BLaER1 (cell line): ENCODE data around the gene RBM11.
A peak's percentile ranks its signal among the peaks of the same experiment; 100 is the strongest.
"Not testable (repeated sequence)": the region's sequence is repeated elsewhere in the genome, so short reads cannot be mapped to it uniquely, and the experiment has no call there.

Experiments
- H3K27ac ChIP-seq: shearing (Covaris generic); formaldehyde crosslinking; 2 replicates; pipeline ENCODE4 v1.8.1; 2022
- H3K27me3 ChIP-seq: shearing (Covaris generic); formaldehyde crosslinking; 2 replicates; pipeline ENCODE4 v1.8.1; 2022
- H3K36me3 ChIP-seq: shearing (Covaris generic); formaldehyde crosslinking; 2 replicates; pipeline ENCODE4 v1.8.1; 2022
- H3K4me1 ChIP-seq: shearing (Covaris generic); formaldehyde crosslinking; 2 replicates; pipeline ENCODE4 v1.8.1; 2022
- H3K4me2 ChIP-seq: shearing (Covaris generic); formaldehyde crosslinking; 2 replicates; pipeline ENCODE4 v1.8.1; 2022
- H3K4me3 ChIP-seq: shearing (Covaris generic); formaldehyde crosslinking; 2 replicates; pipeline ENCODE4 v1.8.1; 2022
- H3K9ac ChIP-seq: shearing (Covaris generic); formaldehyde crosslinking; 2 replicates; pipeline ENCODE4 v1.8.1; 2022
- H3K9me3 ChIP-seq: shearing (Covaris generic); formaldehyde crosslinking; 2 replicates; pipeline ENCODE4 v1.8.1; 2022
- H4K20me1 ChIP-seq: shearing (Covaris generic); formaldehyde crosslinking; 2 replicates; pipeline ENCODE4 v1.8.1; 2022
- Cebpa-rat ChIP-seq: shearing (Covaris generic); IDR thresholded peaks from 2 replicates; pipeline ENCODE4 v1.8.1; 2022

The RBM11 gene, protein sequence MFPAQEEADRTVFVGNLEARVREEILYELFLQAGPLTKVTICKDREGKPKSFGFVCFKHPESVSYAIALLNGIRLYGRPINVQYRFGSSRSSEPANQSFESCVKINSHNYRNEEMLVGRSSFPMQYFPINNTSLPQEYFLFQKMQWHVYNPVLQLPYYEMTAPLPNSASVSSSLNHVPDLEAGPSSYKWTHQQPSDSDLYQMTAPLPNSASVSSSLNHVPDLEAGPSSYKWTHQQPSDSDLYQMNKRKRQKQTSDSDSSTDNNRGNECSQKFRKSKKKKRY

GRCh38 chr21:14215971-14216641 is at the start of gene RBM11:
Gene RBM11, plus strand, starts transcription at chr21:14216157. Its CDS starts 30 bp downstream, at chr21:14216187.
- Histone ChIP-seq H3K9me3 (peaks cover 8% of the 10 kb centered on the region; the same call in 1 of the 2 replicates), H3K27ac (no peak within 1 kb of the TSS), H3K4me3 (peak within 1 kb of the TSS; percentile 74), H3K4me2 (peak within 1 kb of the TSS; percentile 71), H4K20me1 (no peaks in the 10 kb centered on the region), H3K36me3 (no peaks in the 10 kb centered on the region), H3K27me3 (no peaks in the 10 kb centered on the region), H3K4me1 (no peaks in the 10 kb centered on the region), H3K9ac (0 out of 2 replicates have a peak within 1 kb of the TSS, but pooled peaks have one; percentile 45)
- no peak for TF ChIP-seq Cebpa-rat

DNA sequence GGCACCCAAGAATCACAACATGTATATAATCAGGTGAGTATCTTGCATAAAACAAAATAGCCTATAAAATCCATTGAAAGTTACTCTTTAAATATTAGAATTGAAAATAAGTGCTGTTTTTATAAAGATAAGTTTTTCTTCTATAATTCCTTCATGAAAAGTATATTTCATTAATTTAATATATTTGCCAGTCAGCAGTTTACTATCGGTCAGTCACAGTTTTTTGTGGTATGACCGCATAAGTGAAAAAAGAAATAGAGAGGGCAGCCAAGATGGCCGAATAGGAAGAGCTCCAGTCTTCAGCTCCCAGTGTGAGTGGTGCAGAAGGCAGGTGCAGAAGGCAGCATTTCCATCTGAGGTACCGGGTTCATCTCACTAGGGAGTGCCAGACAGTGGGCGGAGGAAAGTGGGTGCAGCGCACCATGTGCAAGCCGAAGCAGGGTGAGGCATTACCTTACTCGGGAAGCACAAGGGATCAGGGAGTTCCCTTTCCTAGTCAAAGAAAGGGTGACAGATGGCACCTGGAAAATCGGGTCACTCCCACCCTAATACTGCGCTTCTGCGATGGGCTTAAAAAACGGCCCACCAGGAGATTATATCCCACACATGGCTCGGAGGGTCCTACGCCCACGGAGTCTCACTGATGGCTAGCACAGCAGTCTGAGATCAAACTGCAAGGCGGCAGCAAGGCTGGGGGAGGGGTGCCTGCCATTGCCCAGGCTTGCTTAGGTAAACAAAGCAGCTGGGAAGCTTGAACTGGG is 49.3 kb upstream of the RBM11 start:
- not testable (repeated sequence) for H3K9me3 ChIP-seq, H4K20me1 ChIP-seq, H3K27ac ChIP-seq, H3K4me2 ChIP-seq, H3K36me3 ChIP-seq, H3K4me1 ChIP-seq, H3K9ac ChIP-seq, H3K27me3 ChIP-seq, H3K4me3 ChIP-seq

GRCh38 chr21:14206222-14206621 is 9.7 kb upstream of the RBM11 start:
- Histone ChIP-seq H3K36me3 (no peaks in the 10 kb centered on the region), H3K27ac (no peak overlapping the region), H3K4me1 (no peaks in the 10 kb centered on the region), H3K4me3 (no peak overlapping the region), H4K20me1 (no peaks in the 10 kb centered on the region), H3K9ac (no peak overlapping the region), H3K27me3 (no peaks in the 10 kb centered on the region), H3K9me3 (no peaks in the 10 kb centered on the region), H3K4me2 (no peak overlapping the region)
- no peak for TF ChIP-seq Cebpa-rat

- H3K9me3 ChIP-seq, result peaks cover under 1% of the 10 kb centered on the region; the same call in 1 of the 2 replicates
- TF ChIP-seq Cebpa-rat, result no peak
Observed at GRCh38 chr21:14210738-14211137, 5.2 kb upstream of the RBM11 start, which contains the start of gene LIPI. Gene LIPI, minus strand, starts transcription at chr21:14210955. Its CDS starts 110 bp downstream, at chr21:14210845.

DNA sequence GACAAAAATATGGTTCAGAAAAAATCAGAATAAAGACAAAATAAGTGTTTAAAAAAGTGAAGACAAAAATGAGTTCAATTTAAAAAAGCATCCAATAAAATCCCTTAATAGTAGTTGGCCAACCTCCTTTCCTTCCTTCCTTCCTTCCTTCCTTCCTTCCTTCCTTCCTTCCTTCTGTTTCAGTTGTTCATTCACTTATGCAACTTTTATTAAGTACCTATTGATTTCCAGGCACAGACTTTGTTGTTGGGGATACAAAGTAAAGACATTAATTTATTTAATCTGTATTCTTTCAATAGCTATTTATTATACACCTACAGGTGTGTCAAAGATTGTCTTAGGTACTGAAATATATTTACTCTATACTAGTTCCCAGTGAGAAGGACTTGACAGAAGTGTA is 2.8 kb upstream of the RBM11 start:
- no peaks in the 10 kb centered on the region for H3K4me1 ChIP-seq
- H3K36me3 ChIP-seq, result no peaks in the 10 kb centered on the region
- no peak overlapping the region for H3K9ac ChIP-seq
- H4K20me1 ChIP-seq, result no peaks in the 10 kb centered on the region
- H3K4me2 ChIP-seq, result no peak overlapping the region
- peaks cover 8% of the 10 kb centered on the region; the same call in 1 of the 2 replicates for H3K9me3 ChIP-seq
- TF ChIP-seq Cebpa-rat, result no peak
- no peaks in the 10 kb centered on the region for H3K27me3 ChIP-seq
- no peak overlapping the region for H3K4me3 ChIP-seq
- no peak overlapping the region for H3K27ac ChIP-seq

More at GRCh38 chr21:14210738-14211137, 5.2 kb upstream of the RBM11 start, which contains the start of gene LIPI:
- no peaks in the 10 kb centered on the region for H3K4me1 ChIP-seq
- no peak within 1 kb of the TSS for H3K4me2 ChIP-seq
- no peaks in the 10 kb centered on the region for H3K36me3 ChIP-seq
- no peak within 1 kb of the TSS for H3K4me3 ChIP-seq
- H4K20me1 ChIP-seq, result no peaks in the 10 kb centered on the region
- no peak within 1 kb of the TSS for H3K9ac ChIP-seq
- no peaks in the 10 kb centered on the region for H3K27me3 ChIP-seq
- no peak within 1 kb of the TSS for H3K27ac ChIP-seq

GRCh38 chr21:14223365-14223764 is 7.4 kb downstream of the RBM11 start:
- Histone ChIP-seq H3K27me3 (no peaks in the 10 kb centered on the region), H3K4me3 (no peak overlapping the region), H3K4me1 (no peaks in the 10 kb centered on the region), H3K27ac (no peak overlapping the region), H3K36me3 (no peaks in the 10 kb centered on the region), H3K9me3 (peaks cover under 1% of the 10 kb centered on the region), H3K4me2 (no peak overlapping the region), H3K9ac (no peak overlapping the region), H4K20me1 (no peaks in the 10 kb centered on the region)
- no peak for TF ChIP-seq Cebpa-rat

GRCh38 chr21:14229399-14229798 is 13.4 kb downstream of the RBM11 start:
- no peak for TF ChIP-seq Cebpa-rat
- Histone ChIP-seq H4K20me1 (no peaks in the 10 kb centered on the region), H3K4me2 (no peak overlapping the region), H3K27ac (no peak overlapping the region), H3K9ac (no peak overlapping the region), H3K36me3 (no peaks in the 10 kb centered on the region; the same call in 1 of the 2 replicates), H3K4me3 (no peak overlapping the region), H3K27me3 (no peaks in the 10 kb centered on the region), H3K4me1 (no peaks in the 10 kb centered on the region), H3K9me3 (peaks cover 25% of the 10 kb centered on the region)

DNA sequence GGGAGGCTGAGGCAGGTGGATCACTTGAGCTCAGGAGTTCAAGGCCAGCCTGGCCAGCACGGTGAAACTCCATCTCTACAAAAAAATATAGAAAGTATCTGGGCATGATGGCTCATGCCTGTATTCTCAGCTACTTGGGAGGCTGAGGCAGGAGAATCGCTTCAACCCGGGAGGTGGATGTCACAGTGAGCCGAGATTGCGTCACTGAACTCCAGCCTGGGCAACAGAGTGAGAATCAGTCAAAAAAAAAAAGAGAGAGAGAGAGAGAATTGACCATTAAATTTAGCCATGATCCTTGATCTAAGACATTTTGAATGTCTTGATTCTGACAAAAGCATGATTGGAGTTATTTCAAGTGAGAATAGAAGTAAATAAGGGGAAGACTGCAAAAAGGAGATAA is 19.1 kb downstream of the RBM11 start:
- Histone ChIP-seq H3K9ac (no peak overlapping the region), H3K9me3 (peaks cover 7% of the 10 kb centered on the region), H4K20me1 (no peaks in the 10 kb centered on the region), H3K4me3 (no peak overlapping the region), H3K4me1 (no peaks in the 10 kb centered on the region), H3K27me3 (no peaks in the 10 kb centered on the region), H3K36me3 (no peaks in the 10 kb centered on the region), H3K4me2 (no peak overlapping the region), H3K27ac (no peak overlapping the region)
- TF ChIP-seq Cebpa-rat, result no peak

DNA sequence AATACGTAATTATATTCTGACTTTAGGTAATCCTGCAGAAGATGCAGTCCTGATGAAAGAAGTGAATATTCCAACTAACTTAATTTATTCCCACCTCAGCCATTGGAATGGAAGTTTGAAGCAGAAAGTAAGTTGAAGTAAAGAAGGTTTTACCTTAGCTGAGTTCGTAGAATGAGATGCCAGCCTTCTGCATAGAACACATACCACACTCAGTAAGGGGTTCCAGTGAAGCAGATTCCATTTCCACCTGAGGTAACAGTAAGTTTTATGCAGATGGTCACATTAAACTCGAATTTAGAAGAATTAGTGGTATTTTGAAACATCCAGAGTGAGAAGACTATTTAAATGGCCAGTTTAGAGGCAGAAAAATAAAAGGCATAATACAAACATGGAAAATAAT is 20.2 kb downstream of the RBM11 start:
- TF ChIP-seq Cebpa-rat, result no peak
- no peak overlapping the region for H3K4me3 ChIP-seq
- H3K9ac ChIP-seq, result no peak overlapping the region
- no peaks in the 10 kb centered on the region for H3K27me3 ChIP-seq
- no peaks in the 10 kb centered on the region for H4K20me1 ChIP-seq
- no peak overlapping the region for H3K4me2 ChIP-seq
- H3K9me3 ChIP-seq, result no peaks in the 10 kb centered on the region
- no peak overlapping the region for H3K27ac ChIP-seq
- no peaks in the 10 kb centered on the region for H3K36me3 ChIP-seq
- H3K4me1 ChIP-seq, result no peaks in the 10 kb centered on the region

DNA sequence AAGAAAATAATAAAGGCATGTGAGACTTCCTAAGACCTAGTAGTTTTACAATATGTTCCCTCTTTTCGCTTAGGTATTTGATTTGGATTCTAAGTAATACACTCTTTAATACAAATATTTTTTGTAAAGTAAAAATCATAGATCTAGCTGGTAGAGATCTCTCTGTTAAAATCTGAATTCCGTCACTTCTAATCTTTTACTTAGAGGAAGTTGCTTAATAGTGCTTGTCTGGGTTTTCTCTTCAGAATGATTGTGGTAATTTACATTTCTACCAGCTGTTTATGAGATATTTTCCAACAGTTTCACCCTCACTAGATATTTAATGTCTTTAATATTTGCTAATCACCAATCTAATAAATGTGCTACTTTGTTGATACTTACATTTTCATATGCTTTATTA is 23.3 kb downstream of the RBM11 start:
- no peak for TF ChIP-seq Cebpa-rat
- Histone ChIP-seq H3K9me3 (no peaks in the 10 kb centered on the region), H3K27me3 (no peaks in the 10 kb centered on the region), H3K4me2 (no peak overlapping the region), H3K36me3 (no peaks in the 10 kb centered on the region), H4K20me1 (no peaks in the 10 kb centered on the region), H3K9ac (no peak overlapping the region), H3K27ac (no peak overlapping the region), H3K4me1 (no peaks in the 10 kb centered on the region), H3K4me3 (no peak overlapping the region)
